ENCODE measurements around the gene RAD21L1.
"Not testable (repeated sequence)": the region's sequence is repeated elsewhere in the genome, so short reads cannot be mapped to it uniquely, and the experiment has no call there.

The RAD21L1 gene

DNA sequence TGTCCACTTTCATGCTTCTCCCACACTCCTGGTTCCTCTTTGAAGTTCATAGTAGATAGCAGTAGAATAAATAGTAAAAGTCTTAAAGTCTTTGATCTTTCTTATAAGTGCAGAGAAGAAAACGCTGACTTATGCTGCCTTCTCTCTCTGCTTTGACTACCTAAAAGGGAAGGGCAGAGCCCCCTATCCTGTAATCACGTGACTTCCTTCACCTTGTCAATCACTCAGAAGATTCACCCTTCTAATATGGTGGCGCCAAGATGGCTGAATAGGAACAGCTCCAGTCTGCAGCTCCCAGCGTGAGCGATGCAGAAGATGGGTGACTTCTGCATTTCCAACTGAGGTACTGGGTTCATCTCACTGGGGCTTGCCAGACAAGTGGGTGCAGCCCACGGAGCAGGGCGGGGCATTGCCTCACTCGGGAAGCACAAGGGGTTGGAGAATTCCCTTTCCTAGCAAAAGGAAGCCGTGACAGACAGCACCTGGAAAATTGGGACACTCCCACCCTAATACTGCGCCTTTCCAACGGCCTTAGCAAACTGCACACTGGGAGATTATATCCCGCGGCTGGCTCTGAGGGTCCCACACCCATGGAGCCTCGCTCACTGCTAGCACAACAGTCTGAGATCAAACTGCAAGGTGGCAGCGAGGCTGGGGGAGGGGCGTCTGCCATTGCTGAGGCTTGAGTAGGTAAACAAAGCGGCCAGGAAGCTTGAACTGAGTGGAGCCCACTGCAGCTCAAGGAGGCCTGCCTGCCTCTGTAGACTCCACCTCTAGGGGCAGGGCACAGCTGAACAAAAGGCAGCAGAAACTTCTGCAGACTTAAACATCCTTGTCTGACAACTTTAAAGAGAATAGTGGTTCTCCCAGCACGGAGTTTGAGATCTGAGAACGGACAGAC lies 9.1 kb upstream of the RAD21L1 start:
- H3K27ac Mint-ChIP-seq (ENCODE audit: low read depth); DNase-seq (ENCODE audit: low spot score in 2 of 2); H3K36me3 Mint-ChIP-seq (ENCODE audit: insufficient read depth); H3K4me3 Mint-ChIP-seq; H3K9me3 Mint-ChIP-seq; H3K4me1 Mint-ChIP-seq; ATAC-seq (replicated peaks; ENCODE audit: extremely low read depth, poor library complexity, severe bottlenecking): not testable (repeated sequence)
- peaks cover 66% of the 10 kb centered on the region for H3K27me3 Mint-ChIP-seq

DNA sequence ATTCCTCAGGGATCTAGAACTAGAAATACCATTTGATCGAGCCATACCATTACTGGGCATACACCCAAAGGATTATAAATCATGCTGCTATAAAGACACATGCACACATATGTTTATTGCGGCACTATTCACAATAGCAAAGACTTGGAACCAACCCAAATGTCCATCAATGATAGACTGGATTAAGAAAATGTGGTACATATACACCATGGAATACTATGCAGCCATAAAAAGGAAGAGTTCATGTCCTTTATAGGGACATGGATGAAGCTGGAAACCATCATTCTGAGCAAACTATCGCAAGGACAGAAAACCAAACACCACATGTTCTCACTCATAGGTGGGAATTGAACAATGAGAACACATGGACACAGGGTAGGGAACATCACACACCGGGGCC lies 3.1 kb upstream of the RAD21L1 start:
- not testable (repeated sequence) for H3K4me1 Mint-ChIP-seq; H3K9me3 Mint-ChIP-seq; DNase-seq (ENCODE audit: low spot score in 2 of 2); H3K27ac Mint-ChIP-seq (ENCODE audit: low read depth); H3K36me3 Mint-ChIP-seq (ENCODE audit: insufficient read depth); ATAC-seq (replicated peaks; ENCODE audit: extremely low read depth, poor library complexity, severe bottlenecking); H3K4me3 Mint-ChIP-seq
- peaks cover 16% of the 10 kb centered on the region for H3K27me3 Mint-ChIP-seq

DNA sequence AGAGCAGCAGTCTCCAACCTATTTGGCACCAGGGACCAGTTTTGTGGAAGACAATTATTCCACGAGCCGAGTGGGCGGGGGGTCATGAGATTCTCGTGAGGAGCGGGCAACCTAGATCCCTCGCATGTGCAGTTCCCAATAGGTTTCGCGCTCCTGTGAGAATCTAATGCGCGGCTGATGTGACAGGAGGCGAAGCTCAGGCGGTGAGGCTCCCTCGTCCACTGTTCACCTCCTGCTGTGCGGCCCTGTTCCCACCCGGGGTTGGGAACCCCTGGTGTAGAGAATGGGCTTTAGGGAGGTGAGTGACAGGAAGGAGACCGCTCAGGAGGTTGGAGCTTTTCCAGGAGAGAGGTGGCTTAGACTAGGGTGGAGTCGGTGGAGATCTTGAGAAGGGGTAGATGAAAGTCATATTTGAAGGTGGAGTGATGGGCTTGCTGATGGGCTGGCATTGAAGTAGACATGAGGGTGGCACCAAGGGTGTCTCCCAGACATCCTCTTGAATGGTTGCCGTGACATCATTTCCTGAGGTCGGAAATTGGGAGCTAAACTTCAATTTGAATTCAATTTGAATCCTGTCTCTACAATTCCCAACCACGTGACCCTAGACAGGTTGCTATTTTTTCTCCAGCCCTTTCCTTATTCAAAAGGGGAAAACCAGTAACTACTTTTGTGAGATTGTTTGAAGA lies 1.5 kb upstream of the RAD21L1 start:
- peak overlapping the region; percentile 57 for H3K4me3 Mint-ChIP-seq
- H3K9me3 Mint-ChIP-seq: no peaks in the 10 kb centered on the region
- H3K27ac Mint-ChIP-seq (ENCODE audit: low read depth): no peak overlapping the region
- DNase-seq (ENCODE audit: low spot score in 2 of 2) (no peak), ATAC-seq (replicated peaks; ENCODE audit: extremely low read depth, poor library complexity, severe bottlenecking) (no peak)
- H3K4me1 Mint-ChIP-seq: peaks cover 5% of the 10 kb centered on the region
- H3K36me3 Mint-ChIP-seq (ENCODE audit: insufficient read depth): peaks cover 2% of the 10 kb centered on the region
- H3K27me3 Mint-ChIP-seq: peaks cover 9% of the 10 kb centered on the region

DNA sequence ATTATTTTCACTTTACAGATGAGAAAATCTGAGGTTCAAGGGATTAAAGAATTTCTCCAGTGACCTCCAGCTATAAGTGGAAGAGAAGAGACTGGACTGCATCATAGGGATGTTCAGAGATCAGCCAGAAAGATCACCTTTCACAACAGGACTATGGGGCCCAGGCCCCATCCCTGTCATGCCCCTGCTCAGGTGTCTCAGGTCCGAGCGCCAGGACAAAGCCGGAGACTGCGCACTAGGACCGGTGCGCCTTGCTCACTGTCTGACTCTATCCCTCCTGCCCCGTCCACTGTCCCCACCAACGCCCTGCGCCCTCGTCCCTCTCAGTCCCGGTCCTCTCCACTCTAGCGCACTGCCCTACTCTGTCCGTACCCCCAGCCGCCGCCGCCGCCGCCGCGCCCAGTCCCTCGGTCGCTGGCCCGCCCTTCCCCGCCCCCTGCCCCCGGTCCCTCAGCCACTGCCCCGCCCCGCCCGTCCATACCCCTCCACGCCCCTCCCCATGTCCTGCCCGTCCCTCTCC lies 521 bp upstream of the RAD21L1 start:
- ATAC-seq (replicated peaks; ENCODE audit: extremely low read depth, poor library complexity, severe bottlenecking): peak; percentile 26
- peaks cover 2% of the 10 kb centered on the region for H3K36me3 Mint-ChIP-seq (ENCODE audit: insufficient read depth)
- H3K27me3 Mint-ChIP-seq: peaks cover 9% of the 10 kb centered on the region
- peak overlapping the region; percentile 57 for H3K4me3 Mint-ChIP-seq
- DNase-seq (ENCODE audit: low spot score in 2 of 2): no peak
- no peak overlapping the region for H3K27ac Mint-ChIP-seq (ENCODE audit: low read depth)
- H3K9me3 Mint-ChIP-seq: no peaks in the 10 kb centered on the region
- peaks cover 5% of the 10 kb centered on the region for H3K4me1 Mint-ChIP-seq

DNA sequence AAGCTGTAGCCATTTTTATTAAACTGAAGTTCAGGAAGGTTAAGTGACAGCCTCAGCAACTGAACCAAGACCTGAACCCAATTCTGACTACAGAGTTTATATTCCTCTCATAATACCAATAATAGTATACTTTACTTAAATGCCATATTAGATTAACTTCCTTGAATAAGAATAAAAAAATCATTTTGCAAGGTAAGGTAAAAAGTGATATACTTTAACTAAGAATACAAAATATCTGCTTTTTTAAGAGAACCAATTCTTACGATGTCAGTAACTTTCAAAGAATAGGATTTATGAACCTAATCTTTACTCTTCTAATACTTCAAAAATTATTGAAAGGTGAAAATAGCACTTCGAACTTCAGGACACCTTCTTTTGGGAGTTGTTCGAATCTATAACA lies 3.7 kb downstream of the RAD21L1 start:
- peaks cover 9% of the 10 kb centered on the region for H3K27me3 Mint-ChIP-seq
- H3K4me1 Mint-ChIP-seq: peaks cover 5% of the 10 kb centered on the region
- DNase-seq (ENCODE audit: low spot score in 2 of 2) (no peak), ATAC-seq (replicated peaks; ENCODE audit: extremely low read depth, poor library complexity, severe bottlenecking) (no peak)
- no peaks in the 10 kb centered on the region for H3K36me3 Mint-ChIP-seq (ENCODE audit: insufficient read depth)
- no peak overlapping the region for H3K27ac Mint-ChIP-seq (ENCODE audit: low read depth)
- no peak overlapping the region for H3K4me3 Mint-ChIP-seq
- no peaks in the 10 kb centered on the region for H3K9me3 Mint-ChIP-seq

DNA sequence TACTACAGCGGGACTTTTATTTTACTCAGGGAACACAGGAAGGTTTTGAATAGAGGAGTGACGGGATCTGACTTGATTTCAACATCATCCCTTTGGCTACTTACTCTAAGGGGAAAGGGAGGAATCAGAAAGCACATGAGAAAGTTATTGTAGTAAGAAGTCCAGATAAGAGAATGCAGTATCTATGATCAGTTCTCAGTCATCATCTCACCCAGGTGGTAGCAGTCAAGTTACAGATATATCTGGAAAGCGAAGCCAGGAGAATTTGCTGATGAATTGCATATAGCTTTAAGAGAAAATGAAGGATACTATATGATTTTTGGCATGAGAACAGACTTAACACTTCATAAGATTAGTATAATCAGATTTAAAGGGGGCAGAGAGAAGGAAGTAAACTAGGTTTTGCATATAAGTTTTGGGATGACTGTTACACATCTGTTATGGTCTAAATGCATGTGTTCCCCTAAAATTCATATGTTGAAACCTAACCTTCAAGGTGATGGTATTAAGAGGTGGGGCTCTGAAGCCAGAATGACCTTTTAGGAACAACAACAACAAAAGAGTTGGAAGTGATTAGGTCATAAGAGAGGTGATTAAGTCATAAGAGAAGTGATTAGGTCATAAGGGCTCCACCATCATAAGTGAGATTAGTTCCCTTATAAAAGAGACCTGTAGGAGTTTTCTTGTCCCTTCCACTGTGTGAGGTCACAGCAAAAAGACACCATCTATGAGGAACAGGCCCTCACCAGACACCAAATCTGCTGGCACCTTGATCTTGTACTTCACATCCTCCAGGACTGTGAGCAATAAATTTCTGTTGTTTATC lies 6.7 kb downstream of the RAD21L1 start:
- H3K36me3 Mint-ChIP-seq (ENCODE audit: insufficient read depth): no peaks in the 10 kb centered on the region
- no peak overlapping the region for H3K27ac Mint-ChIP-seq (ENCODE audit: low read depth)
- no peaks in the 10 kb centered on the region for H3K4me1 Mint-ChIP-seq
- ATAC-seq (replicated peaks; ENCODE audit: extremely low read depth, poor library complexity, severe bottlenecking) (no peak), DNase-seq (ENCODE audit: low spot score in 2 of 2) (no peak)
- no peaks in the 10 kb centered on the region for H3K9me3 Mint-ChIP-seq
- H3K4me3 Mint-ChIP-seq: no peak overlapping the region
- peaks cover 22% of the 10 kb centered on the region for H3K27me3 Mint-ChIP-seq

DNA sequence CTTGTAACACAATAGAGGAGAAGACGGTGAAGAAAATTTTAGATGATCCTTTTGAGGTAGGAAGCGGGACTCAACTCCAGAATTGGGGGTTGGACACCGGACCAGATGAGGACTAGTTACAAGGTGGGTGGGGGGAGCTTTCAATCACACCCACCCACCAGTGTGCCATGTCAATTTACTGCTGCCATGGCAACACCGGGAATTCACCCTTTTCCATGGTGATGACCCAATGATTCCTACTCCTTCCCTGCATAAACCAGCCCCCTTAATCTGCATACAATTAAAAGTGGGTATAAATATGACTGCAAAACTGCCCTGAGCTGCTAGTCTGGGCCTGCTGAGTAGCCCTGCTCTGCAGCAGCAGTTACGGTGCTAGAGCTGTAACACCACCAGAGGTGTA lies 14.7 kb downstream of the RAD21L1 start:
- Mint-ChIP-seq H3K9me3 (no peaks in the 10 kb centered on the region), H3K4me3 (no peak overlapping the region), H3K4me1 (no peaks in the 10 kb centered on the region), H3K27me3 (peaks cover 62% of the 10 kb centered on the region), H3K36me3 (ENCODE audit: insufficient read depth) (no peaks in the 10 kb centered on the region), H3K27ac (ENCODE audit: low read depth) (no peak overlapping the region)
- DNase-seq (ENCODE audit: low spot score in 2 of 2) (no peak), ATAC-seq (replicated peaks; ENCODE audit: extremely low read depth, poor library complexity, severe bottlenecking) (no peak)

DNA sequence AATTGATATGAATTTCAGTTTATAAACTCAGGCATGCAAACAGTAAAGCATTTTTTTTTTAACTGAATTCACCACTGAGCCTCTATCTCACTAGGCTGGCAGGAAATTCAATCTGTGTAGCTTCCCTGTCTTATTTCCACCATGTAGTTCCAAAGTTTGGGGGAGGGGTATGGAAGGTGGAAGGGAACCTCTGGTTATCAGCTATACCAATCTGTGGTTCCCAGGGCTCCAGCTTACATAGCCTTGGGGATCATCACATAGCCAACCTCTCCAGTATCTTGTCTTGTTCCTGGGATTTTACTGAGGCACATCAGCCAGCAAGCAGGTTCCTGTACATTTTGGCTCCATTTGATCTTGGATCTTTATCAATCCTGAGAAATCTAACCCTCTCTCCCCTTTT lies 15.6 kb downstream of the RAD21L1 start:
- Mint-ChIP-seq H3K36me3 (ENCODE audit: insufficient read depth) (no peaks in the 10 kb centered on the region), H3K4me3 (no peak overlapping the region), H3K9me3 (no peaks in the 10 kb centered on the region)

DNA sequence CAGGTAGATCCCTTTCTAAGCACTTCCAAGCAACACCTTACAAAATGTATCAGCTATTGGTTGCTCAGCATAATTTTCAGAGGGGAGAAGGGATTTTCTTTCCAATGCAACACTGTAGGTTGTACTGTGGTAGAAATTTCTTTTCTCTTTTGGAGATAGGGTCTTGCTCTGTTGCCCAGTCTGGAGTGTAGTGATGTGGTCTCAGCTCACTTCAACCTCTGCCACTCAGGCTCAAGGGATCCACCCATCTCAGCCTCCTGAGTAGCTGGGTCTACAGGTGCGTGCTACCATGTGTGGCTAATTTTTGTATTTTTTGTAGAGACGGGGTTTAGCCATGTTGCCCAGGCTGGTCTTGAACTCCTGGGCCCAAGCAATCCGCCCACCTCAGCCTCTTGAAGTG lies 16.3 kb downstream of the RAD21L1 start:
- H3K4me3 Mint-ChIP-seq: no peak overlapping the region
- ATAC-seq (replicated peaks; ENCODE audit: extremely low read depth, poor library complexity, severe bottlenecking) (no peak), DNase-seq (ENCODE audit: low spot score in 2 of 2) (no peak)
- no peaks in the 10 kb centered on the region for H3K9me3 Mint-ChIP-seq
- no peaks in the 10 kb centered on the region for H3K4me1 Mint-ChIP-seq
- H3K27me3 Mint-ChIP-seq: peaks cover 50% of the 10 kb centered on the region
- H3K27ac Mint-ChIP-seq (ENCODE audit: low read depth): no peak overlapping the region
- H3K36me3 Mint-ChIP-seq (ENCODE audit: insufficient read depth): no peaks in the 10 kb centered on the region

More for the DNA sequence above, 15.6 kb downstream of the RAD21L1 start:
- DNase-seq (ENCODE audit: low spot score in 2 of 2) (no peak), ATAC-seq (replicated peaks; ENCODE audit: extremely low read depth, poor library complexity, severe bottlenecking) (no peak)
- H3K27me3 Mint-ChIP-seq: peaks cover 53% of the 10 kb centered on the region
- H3K27ac Mint-ChIP-seq (ENCODE audit: low read depth): no peak overlapping the region
- H3K4me1 Mint-ChIP-seq: no peaks in the 10 kb centered on the region

DNA sequence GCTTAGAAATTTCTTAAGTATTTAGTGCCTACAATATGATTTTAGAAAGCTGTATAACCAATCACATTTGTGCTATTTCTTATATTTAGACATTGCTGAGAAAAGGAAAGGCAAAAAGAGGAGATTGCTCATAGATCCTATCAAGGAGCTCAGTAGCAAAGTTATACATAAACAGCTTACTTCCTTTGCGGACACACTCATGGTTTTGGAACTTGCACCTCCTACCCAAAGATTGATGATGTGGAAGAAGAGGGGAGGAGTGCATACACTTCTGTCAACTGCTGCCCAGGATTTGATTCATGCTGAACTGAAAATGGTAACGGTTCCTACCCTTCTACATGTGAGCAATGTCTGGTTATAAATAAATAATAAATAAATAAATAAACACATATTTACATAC lies 16.7 kb downstream of the RAD21L1 start:
- DNase-seq (ENCODE audit: low spot score in 2 of 2) (no peak), ATAC-seq (replicated peaks; ENCODE audit: extremely low read depth, poor library complexity, severe bottlenecking) (no peak)
- H3K4me1 Mint-ChIP-seq: no peaks in the 10 kb centered on the region
- no peaks in the 10 kb centered on the region for H3K36me3 Mint-ChIP-seq (ENCODE audit: insufficient read depth)
- no peaks in the 10 kb centered on the region for H3K9me3 Mint-ChIP-seq
- H3K27me3 Mint-ChIP-seq: peaks cover 50% of the 10 kb centered on the region
- H3K4me3 Mint-ChIP-seq: no peak overlapping the region
- H3K27ac Mint-ChIP-seq (ENCODE audit: low read depth): no peak overlapping the region

DNA sequence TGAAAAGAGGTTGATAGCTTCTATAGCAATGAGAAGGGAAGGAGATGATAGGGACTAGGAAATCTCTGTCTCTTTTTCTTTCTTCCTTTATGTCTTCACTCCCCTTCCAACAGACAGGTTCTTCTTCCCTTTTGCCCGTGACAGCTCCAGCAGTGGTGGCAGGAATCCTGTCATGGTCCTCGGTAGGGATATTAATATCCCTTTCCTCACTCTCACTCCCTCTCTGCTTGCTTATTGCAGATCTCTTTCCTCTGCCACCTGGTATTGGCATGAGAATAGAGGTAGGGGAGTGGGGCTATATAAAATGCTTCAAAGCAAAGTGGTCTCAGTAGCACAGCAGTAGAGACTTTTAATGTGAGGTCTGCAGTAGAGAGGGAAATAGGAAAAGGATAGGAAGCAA lies 19.7 kb downstream of the RAD21L1 start:
- Mint-ChIP-seq H3K36me3 (ENCODE audit: insufficient read depth) (no peaks in the 10 kb centered on the region), H3K4me3 (no peak overlapping the region), H3K27me3 (peaks cover 35% of the 10 kb centered on the region), H3K9me3 (no peaks in the 10 kb centered on the region), H3K4me1 (no peaks in the 10 kb centered on the region), H3K27ac (ENCODE audit: low read depth) (no peak overlapping the region)
- DNase-seq (ENCODE audit: low spot score in 2 of 2): no peak
- ATAC-seq (replicated peaks; ENCODE audit: extremely low read depth, poor library complexity, severe bottlenecking): no peak

DNA sequence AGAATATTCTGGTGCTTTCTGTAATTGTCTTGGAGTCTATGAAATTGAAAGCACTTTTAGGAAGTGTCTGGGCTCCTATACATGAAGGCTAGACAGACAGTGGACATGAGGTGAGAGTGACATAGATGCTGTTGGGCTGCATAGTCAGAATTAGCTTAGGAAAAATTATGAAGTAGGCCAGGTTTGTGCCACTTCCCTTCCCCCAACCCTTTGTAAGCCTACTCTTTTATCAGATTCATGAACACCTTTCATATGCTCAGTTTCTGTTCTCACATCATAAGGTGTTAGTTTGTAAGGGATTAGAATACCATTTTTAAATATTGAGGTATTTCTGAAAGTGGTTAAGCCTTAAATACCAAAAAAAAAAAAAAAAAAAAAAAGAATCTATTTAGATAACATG lies 21.8 kb downstream of the RAD21L1 start:
- no peaks in the 10 kb centered on the region for H3K9me3 Mint-ChIP-seq
- no peaks in the 10 kb centered on the region for H3K36me3 Mint-ChIP-seq (ENCODE audit: insufficient read depth)
- no peak for DNase-seq (ENCODE audit: low spot score in 2 of 2)
- H3K27ac Mint-ChIP-seq (ENCODE audit: low read depth): no peak overlapping the region
- H3K4me1 Mint-ChIP-seq: no peaks in the 10 kb centered on the region
- peaks cover 23% of the 10 kb centered on the region for H3K27me3 Mint-ChIP-seq
- ATAC-seq (replicated peaks; ENCODE audit: extremely low read depth, poor library complexity, severe bottlenecking): no peak
- H3K4me3 Mint-ChIP-seq: no peak overlapping the region
